ENCODE results near the gene C2orf42. TPM values are rescaled to one million over a fixed set of nuclear protein-coding genes. Genes with fewer than 3 reads are reported as not detected.

Gene C2orf42
- total and polyA plus RNA-seq, 4 donors = 8.1 to 20.6 (median 13.7) TPM

DNA sequence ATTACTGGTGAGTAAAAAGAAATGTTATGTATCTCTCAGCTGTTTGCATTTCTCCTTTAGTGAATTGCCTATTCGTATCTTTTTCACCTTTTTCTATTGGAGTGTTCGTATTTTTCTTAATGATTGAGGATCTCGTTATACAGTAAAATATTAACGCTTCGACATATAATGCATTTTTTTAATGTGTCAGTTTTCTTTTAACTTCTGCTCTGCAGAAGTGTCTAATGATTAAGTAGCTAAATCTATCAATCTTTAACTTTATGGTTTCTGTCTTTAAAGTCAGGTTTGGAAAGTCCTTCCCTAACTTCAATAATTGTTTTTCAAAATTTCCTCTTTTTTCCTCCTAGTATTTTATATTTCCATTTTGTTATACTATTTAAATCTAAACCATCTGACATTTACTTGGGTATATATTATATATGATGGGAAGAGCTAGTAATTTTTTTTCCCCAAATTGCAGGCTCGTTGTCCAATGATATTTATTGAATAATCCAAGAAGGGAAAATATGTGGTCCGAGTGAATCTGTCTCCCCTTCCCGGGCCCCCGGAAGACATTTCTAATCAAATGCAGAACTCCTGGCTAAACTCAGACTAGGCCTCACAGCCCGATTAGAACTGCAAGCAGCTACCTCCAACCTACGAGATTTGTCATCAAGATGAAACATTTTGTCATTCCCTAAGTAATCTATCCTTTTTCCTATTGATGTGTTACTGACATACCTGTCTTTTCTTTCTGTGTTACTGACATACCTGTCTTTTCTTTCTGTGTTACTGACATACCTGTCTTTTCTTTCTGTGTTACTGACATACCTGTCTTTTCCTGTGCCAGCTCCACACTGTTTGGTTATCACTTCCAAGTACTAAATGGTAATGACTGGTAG lies 86.3 kb downstream of the C2orf42 start:
- DNase-seq (ENCODE audit: low spot score) = peak; percentile 77
- H3K9ac ChIP-seq (ENCODE audit: low read depth in 1 of 2, low read length in 2 of 2) = peak overlapping the region in 1 of 2 donors; percentile 86
- H3K9me3 ChIP-seq (ENCODE audit: control insufficient read depth in 4 of 4, low read length in 3 of 4) = no peaks in the 10 kb centered on the region
- H3K27me3 ChIP-seq (ENCODE audit: control insufficient read depth in 4 of 4, insufficient read depth in 4 of 4, low read length in 3 of 4) = no peaks in the 10 kb centered on the region
- H3K4me3 ChIP-seq (ENCODE audit: low read depth in 1 of 3, low read length in 3 of 3) = no peak overlapping the region
- 22% methylated on average over 11 of the region's 11 CpGs for WGBS
- no peak for TF ChIP-seq HNF4G (IDR thresholded peaks at IDR 0.05)
- peak; percentile 52 for TF ChIP-seq YY1 (IDR thresholded peaks at IDR 0.05)
- TF ChIP-seq, protein P1, sequence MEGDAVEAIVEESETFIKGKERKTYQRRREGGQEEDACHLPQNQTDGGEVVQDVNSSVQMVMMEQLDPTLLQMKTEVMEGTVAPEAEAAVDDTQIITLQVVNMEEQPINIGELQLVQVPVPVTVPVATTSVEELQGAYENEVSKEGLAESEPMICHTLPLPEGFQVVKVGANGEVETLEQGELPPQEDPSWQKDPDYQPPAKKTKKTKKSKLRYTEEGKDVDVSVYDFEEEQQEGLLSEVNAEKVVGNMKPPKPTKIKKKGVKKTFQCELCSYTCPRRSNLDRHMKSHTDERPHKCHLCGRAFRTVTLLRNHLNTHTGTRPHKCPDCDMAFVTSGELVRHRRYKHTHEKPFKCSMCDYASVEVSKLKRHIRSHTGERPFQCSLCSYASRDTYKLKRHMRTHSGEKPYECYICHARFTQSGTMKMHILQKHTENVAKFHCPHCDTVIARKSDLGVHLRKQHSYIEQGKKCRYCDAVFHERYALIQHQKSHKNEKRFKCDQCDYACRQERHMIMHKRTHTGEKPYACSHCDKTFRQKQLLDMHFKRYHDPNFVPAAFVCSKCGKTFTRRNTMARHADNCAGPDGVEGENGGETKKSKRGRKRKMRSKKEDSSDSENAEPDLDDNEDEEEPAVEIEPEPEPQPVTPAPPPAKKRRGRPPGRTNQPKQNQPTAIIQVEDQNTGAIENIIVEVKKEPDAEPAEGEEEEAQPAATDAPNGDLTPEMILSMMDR (IDR thresholded peaks at IDR 0.05; ENCODE audit: low read depth, low read length, missing input control) = no peak
- TF ChIP-seq, protein P2, sequence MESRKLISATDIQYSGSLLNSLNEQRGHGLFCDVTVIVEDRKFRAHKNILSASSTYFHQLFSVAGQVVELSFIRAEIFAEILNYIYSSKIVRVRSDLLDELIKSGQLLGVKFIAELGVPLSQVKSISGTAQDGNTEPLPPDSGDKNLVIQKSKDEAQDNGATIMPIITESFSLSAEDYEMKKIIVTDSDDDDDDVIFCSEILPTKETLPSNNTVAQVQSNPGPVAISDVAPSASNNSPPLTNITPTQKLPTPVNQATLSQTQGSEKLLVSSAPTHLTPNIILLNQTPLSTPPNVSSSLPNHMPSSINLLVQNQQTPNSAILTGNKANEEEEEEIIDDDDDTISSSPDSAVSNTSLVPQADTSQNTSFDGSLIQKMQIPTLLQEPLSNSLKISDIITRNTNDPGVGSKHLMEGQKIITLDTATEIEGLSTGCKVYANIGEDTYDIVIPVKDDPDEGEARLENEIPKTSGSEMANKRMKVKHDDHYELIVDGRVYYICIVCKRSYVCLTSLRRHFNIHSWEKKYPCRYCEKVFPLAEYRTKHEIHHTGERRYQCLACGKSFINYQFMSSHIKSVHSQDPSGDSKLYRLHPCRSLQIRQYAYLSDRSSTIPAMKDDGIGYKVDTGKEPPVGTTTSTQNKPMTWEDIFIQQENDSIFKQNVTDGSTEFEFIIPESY (IDR thresholded peaks at IDR 0.05) = no peak
- TF ChIP-seq, protein P3, sequence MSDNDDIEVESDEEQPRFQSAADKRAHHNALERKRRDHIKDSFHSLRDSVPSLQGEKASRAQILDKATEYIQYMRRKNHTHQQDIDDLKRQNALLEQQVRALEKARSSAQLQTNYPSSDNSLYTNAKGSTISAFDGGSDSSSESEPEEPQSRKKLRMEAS (IDR thresholded peaks at IDR 0.05) = no peak
- TF ChIP-seq JUND (IDR thresholded peaks at IDR 0.05) = no peak
- TF ChIP-seq, protein P4, sequence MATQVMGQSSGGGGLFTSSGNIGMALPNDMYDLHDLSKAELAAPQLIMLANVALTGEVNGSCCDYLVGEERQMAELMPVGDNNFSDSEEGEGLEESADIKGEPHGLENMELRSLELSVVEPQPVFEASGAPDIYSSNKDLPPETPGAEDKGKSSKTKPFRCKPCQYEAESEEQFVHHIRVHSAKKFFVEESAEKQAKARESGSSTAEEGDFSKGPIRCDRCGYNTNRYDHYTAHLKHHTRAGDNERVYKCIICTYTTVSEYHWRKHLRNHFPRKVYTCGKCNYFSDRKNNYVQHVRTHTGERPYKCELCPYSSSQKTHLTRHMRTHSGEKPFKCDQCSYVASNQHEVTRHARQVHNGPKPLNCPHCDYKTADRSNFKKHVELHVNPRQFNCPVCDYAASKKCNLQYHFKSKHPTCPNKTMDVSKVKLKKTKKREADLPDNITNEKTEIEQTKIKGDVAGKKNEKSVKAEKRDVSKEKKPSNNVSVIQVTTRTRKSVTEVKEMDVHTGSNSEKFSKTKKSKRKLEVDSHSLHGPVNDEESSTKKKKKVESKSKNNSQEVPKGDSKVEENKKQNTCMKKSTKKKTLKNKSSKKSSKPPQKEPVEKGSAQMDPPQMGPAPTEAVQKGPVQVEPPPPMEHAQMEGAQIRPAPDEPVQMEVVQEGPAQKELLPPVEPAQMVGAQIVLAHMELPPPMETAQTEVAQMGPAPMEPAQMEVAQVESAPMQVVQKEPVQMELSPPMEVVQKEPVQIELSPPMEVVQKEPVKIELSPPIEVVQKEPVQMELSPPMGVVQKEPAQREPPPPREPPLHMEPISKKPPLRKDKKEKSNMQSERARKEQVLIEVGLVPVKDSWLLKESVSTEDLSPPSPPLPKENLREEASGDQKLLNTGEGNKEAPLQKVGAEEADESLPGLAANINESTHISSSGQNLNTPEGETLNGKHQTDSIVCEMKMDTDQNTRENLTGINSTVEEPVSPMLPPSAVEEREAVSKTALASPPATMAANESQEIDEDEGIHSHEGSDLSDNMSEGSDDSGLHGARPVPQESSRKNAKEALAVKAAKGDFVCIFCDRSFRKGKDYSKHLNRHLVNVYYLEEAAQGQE (IDR thresholded peaks at IDR 0.05) = no peak
- TF ChIP-seq RXRA (IDR thresholded peaks at IDR 0.05) = no peak
- TF ChIP-seq NR2F2 (IDR thresholded peaks at IDR 0.05) = no peak
- TF ChIP-seq SP1 (IDR thresholded peaks at IDR 0.05) = peak; percentile 41
- no peak for TF ChIP-seq GABPA (IDR thresholded peaks at IDR 0.05 in 1 of 2, conservative IDR thresholded peaks at IDR 0.05 in 1 of 2)
- no peak for TF ChIP-seq TAF1 (conservative IDR thresholded peaks at IDR 0.05)
- TF ChIP-seq FOXA2 (IDR thresholded peaks at IDR 0.05) = no peak
- peak in 1 of 2 donors; percentile 12 for TF ChIP-seq HNF4A (conservative IDR thresholded peaks at IDR 0.05)
- TF ChIP-seq, protein P5, sequence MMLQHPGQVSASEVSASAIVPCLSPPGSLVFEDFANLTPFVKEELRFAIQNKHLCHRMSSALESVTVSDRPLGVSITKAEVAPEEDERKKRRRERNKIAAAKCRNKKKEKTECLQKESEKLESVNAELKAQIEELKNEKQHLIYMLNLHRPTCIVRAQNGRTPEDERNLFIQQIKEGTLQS (IDR thresholded peaks at IDR 0.05) = no peak
- no peak for TF ChIP-seq FOXA1 (IDR thresholded peaks at IDR 0.05)
- no peak for TF ChIP-seq EGR1 (IDR thresholded peaks at IDR 0.05; ENCODE audit: low read depth in 2 of 2)
- TF ChIP-seq RAD21 (IDR thresholded peaks at IDR 0.05) = peak in 1 of 2 donors; percentile 21
- H3K36me3 ChIP-seq (ENCODE audit: control insufficient read depth in 4 of 4, insufficient read depth in 3 of 4, low read depth in 1 of 4, low read length in 3 of 4) = no peaks in the 10 kb centered on the region
- peaks cover 4 to 22% (median 8%) of the 10 kb centered on the region in 4 donors for H3K4me1 ChIP-seq (ENCODE audit: control insufficient read depth in 4 of 4, insufficient read depth in 4 of 4, low read length in 3 of 4)
- peak overlapping the region; percentile 66 to 68 for H3K27ac ChIP-seq (ENCODE audit: low read depth in 1 of 2, low read length in 2 of 2)

Data from liver (tissue), 9 donors.